Smooth muscle cell (in vitro differentiated cells): ENCODE data around the gene MREG. TPM values are rescaled to one million over a fixed set of nuclear protein-coding genes. Genes with fewer than 3 reads are reported as not detected.
"Not testable (repeated sequence)": the region's sequence is repeated elsewhere in the genome, so short reads cannot be mapped to it uniquely, and the experiment has no call there.

Source experiments
- DNase-seq: peaks from one replicate; lab custom pipeline; 2025; ENCODE audit not compliant: unreplicated experiment; lab: John Stamatoyannopoulos, UW
- H2AFZ ChIP-seq: fragments of 200-600 bp; sonication (generic); 2 replicates; pipeline ENCODE4 v1.6.0; 2016; ENCODE audit warnings: antibody characterized with exemption, low read depth, mild to moderate bottlenecking
- H3F3A ChIP-seq: fragments of 200-600 bp; sonication (generic); 2 replicates; pipeline ENCODE4 v1.6.0; 2017; ENCODE audit warnings: antibody characterized with exemption, low read depth
- H3K27ac ChIP-seq: fragments of 200-600 bp; sonication (generic); 2 replicates; pipeline ENCODE4 v1.5.1; 2016; ENCODE audit warnings: low read depth, mild to moderate bottlenecking
- H3K27me3 ChIP-seq: fragments of 200-600 bp; sonication (generic); 2 replicates; pipeline ENCODE4 v1.6.1; 2016; ENCODE audit warnings: low read depth, mild to moderate bottlenecking
- H3K36me3 ChIP-seq: fragments of 200-600 bp; sonication (generic); 2 replicates; pipeline ENCODE4 v1.5.1; 2016; ENCODE audit warnings: low read depth
- H3K4me1 ChIP-seq: fragments of 200-600 bp; sonication (generic); 2 replicates; pipeline ENCODE4 v1.5.1; 2016; ENCODE audit warnings: low read depth
- H3K4me2 ChIP-seq: fragments of 200-600 bp; sonication (generic); 2 replicates; pipeline ENCODE4 v1.6.0; 2016; ENCODE audit warnings: mild to moderate bottlenecking
- H3K4me3 ChIP-seq: fragments of 200-600 bp; sonication (generic); 2 replicates; pipeline ENCODE4 v1.5.1; 2016; ENCODE audit warnings: mild to moderate bottlenecking
- H3K79me2 ChIP-seq: fragments of 200-600 bp; sonication (generic); 2 replicates; pipeline ENCODE4 v1.6.0; 2016; ENCODE audit warnings: low read depth, mild to moderate bottlenecking
- H3K9ac ChIP-seq: fragments of 200-600 bp; sonication (generic); 2 replicates; pipeline ENCODE4 v1.6.0; 2016; ENCODE audit warnings: low read depth
- H3K9me3 ChIP-seq: fragments of 200-600 bp; sonication (generic); replicated peaks from 2 replicates; pipeline ENCODE4 v1.5.1; 2016; ENCODE audit warnings: low read depth
- H4K20me1 ChIP-seq: fragments of 200-600 bp; sonication (generic); 2 replicates; pipeline ENCODE4 v1.6.0; 2016; ENCODE audit warnings: low read depth
- WGBS: methylation state at CpG from one replicate; pipeline ENCODE4 v1.1.7; 2016; ENCODE audit warnings: low lambda C conversion rate; 5-methylcytosine and 5-hydroxymethylcytosine counted together
- polyA plus RNA-seq: library from polyadenylated mRNA; unstranded; fragments of >200 nt; fragmentation: Nextera tagmentation; extraction: Ambion mirVana; gene quantifications from 2 replicates; pipeline ENCODE4 v1.2.1, GENCODE V29; 2016
- total RNA-seq: library from RNA; depleted of rRNA; stranded (reverse); fragments of >200 nt; gene quantifications from 2 replicates; pipeline ENCODE4 v1.2.3, GENCODE V29; 2014
- TF ChIP-seq, protein P1 (sequence below): fragments of 200-600 bp; sonication (generic); IDR thresholded peaks from 2 replicates; pipeline ENCODE4 v1.5.1; 2017; ENCODE audit warnings: borderline replicate concordance, mild to moderate bottlenecking, antibody characterized with exemption; ENCODE audit not compliant: insufficient read depth, poor library complexity, severe bottlenecking

MREG gene
- total and polyA plus RNA-seq, 2 experiments from 2014 or later: 2.3 to 5.5 TPM

DNA sequence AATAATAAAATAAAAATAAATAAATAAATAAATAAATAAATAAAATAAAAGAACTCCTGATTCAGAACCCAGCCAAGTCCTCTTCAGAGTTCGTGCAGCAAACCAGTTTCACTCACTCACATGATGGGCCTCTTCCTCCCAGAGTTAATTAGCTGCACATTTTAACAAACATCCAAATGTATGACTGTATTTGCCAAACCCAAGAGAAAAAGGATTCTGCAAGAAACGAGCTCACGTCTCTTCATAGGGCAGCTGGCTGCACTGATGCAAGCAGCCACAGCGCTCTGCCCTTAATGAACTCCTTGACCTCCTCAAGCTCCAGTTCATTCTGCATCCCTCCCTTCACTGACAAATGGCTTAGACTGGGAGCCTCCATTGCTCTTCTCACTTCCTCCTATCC lies 55.1 kb downstream of the MREG start:
- TF ChIP-seq, protein P1, sequence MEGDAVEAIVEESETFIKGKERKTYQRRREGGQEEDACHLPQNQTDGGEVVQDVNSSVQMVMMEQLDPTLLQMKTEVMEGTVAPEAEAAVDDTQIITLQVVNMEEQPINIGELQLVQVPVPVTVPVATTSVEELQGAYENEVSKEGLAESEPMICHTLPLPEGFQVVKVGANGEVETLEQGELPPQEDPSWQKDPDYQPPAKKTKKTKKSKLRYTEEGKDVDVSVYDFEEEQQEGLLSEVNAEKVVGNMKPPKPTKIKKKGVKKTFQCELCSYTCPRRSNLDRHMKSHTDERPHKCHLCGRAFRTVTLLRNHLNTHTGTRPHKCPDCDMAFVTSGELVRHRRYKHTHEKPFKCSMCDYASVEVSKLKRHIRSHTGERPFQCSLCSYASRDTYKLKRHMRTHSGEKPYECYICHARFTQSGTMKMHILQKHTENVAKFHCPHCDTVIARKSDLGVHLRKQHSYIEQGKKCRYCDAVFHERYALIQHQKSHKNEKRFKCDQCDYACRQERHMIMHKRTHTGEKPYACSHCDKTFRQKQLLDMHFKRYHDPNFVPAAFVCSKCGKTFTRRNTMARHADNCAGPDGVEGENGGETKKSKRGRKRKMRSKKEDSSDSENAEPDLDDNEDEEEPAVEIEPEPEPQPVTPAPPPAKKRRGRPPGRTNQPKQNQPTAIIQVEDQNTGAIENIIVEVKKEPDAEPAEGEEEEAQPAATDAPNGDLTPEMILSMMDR: no peak
- no peaks in the 10 kb centered on the region for H3K79me2 ChIP-seq
- H3F3A ChIP-seq: no peaks in the 10 kb centered on the region
- H3K9ac ChIP-seq: no peak overlapping the region
- no peak overlapping the region for H3K27ac ChIP-seq
- no peaks in the 10 kb centered on the region for H3K9me3 ChIP-seq
- 95% methylated on average over 4 of the region's 4 CpGs for WGBS
- H3K4me3 ChIP-seq: no peak overlapping the region
- no peak overlapping the region for H3K4me2 ChIP-seq
- no peaks in the 10 kb centered on the region for H3K36me3 ChIP-seq
- no peaks in the 10 kb centered on the region for H3K4me1 ChIP-seq
- no peak for DNase-seq
- no peaks in the 10 kb centered on the region for H3K27me3 ChIP-seq
- no peaks in the 10 kb centered on the region for H4K20me1 ChIP-seq
- no peak overlapping the region for H2AFZ ChIP-seq

DNA sequence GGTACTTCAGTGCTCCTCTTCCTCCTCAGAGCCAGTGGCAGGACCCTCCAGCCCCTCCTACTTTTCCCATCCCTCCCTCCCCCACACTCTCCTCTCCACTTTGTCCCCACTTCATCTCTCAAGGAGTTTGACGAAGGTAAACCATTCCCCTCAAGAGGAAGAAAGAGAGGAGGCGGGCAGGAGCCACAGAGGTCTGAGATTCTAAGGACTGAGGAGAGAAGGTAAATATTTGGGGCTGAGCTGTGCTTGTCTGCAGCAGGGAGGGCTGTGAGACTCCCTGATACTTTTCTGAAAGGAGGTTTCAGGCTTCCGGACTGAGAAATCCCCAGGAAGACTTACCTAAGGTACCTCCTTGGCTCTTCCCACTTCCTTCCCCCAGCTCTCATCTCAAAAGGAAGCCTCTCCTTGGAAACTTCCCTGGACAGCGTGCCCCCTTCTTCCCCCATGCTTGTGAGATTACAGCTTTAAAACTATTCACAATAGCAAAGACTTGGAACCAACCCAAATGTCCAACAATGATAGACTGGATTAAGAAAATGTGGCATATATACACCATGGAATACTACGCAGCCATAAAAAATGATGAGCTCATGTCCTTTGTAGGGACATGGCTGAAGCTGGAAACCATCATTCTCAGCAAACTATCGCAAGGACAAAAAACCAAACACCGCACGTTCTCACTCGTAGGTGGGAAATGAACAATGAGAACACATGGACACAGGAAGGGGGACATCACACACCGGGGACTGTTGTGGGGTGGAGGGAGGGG lies 55.8 kb downstream of the MREG start:
- not testable (repeated sequence) for H3F3A ChIP-seq, H3K27ac ChIP-seq, H3K4me3 ChIP-seq, H3K9me3 ChIP-seq, H4K20me1 ChIP-seq, H3K4me2 ChIP-seq, H2AFZ ChIP-seq, H3K9ac ChIP-seq, H3K79me2 ChIP-seq, H3K36me3 ChIP-seq, H3K4me1 ChIP-seq, DNase-seq, H3K27me3 ChIP-seq
- WGBS: 98% methylated on average over 10 of the region's 10 CpGs

DNA sequence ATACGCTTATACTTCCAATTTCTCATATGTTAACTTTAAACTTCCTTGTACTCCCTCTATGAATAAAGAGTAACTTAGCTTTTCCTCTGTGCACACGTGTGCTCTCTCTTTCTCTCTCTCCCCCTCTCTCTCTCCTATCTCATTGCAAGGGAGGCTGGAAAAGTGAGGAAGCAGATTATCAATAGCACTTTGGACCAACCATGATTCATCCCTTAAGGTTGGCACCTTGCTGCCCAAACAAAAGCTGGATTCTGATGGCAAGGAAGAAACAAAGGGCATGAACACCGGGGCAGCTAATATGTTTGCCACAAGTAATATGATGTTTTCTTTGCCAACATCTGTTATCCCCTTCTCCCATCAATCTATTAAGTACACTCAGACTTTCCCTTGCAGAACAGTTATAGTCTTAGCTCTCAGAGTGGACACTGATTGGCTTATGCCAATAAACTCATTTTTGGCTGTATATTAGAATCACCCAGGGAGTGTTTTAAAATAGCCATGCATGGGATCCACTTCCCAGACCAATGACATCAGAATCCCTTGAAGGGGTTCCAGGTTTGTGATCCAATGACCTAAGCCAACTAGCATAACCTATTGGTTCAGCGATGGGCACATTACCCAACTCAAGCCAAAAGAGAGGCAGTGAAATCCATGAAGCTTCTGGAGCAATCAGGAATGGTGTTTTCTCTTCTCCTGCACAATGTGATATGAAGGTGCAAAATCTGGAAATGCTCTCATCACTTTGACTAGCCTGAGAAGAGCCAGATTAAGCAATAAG lies 60.3 kb downstream of the MREG start:
- H3K9ac ChIP-seq: no peak overlapping the region
- no peaks in the 10 kb centered on the region for H3K9me3 ChIP-seq
- no peaks in the 10 kb centered on the region for H3K4me1 ChIP-seq
- no peak overlapping the region for H3K27ac ChIP-seq
- H3F3A ChIP-seq: no peaks in the 10 kb centered on the region
- WGBS: 94% methylated on average over 4 of the region's 4 CpGs
- H3K27me3 ChIP-seq: no peaks in the 10 kb centered on the region
- TF ChIP-seq, protein P1: no peak
- no peak for DNase-seq
- H2AFZ ChIP-seq: no peak overlapping the region
- no peak overlapping the region for H3K4me2 ChIP-seq
- H3K36me3 ChIP-seq: no peaks in the 10 kb centered on the region
- no peaks in the 10 kb centered on the region for H3K79me2 ChIP-seq
- H3K4me3 ChIP-seq: no peak overlapping the region
- no peaks in the 10 kb centered on the region for H4K20me1 ChIP-seq

DNA sequence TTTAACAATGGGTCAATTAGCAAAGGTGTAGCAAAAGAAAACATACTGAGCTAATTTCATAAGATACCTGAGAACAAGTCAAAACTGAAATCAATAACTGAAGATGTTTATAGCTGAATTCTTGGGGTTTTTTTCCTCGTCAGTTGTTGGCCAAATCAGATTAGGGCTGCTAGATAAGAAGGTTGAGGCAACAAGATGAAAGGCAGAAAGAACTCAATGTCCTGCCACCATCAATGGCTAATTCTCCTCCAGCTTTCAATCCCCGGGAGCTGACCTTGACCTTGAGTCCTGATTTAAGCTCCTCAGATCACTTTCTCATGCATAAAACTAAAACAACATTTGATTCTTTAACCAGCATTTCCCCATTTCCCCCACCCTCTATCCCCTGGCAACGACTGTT lies 61.8 kb downstream of the MREG start:
- Histone ChIP-seq H3K36me3 (no peaks in the 10 kb centered on the region), H3F3A (no peaks in the 10 kb centered on the region), H2AFZ (no peak overlapping the region), H4K20me1 (no peaks in the 10 kb centered on the region), H3K4me1 (no peaks in the 10 kb centered on the region), H3K27ac (no peak overlapping the region), H3K9me3 (no peaks in the 10 kb centered on the region), H3K4me3 (no peak overlapping the region), H3K79me2 (no peaks in the 10 kb centered on the region), H3K27me3 (no peaks in the 10 kb centered on the region), H3K4me2 (no peak overlapping the region), H3K9ac (no peak overlapping the region)
- WGBS: 71% methylated on average over 3 of the region's 3 CpGs
- DNase-seq: no peak
- TF ChIP-seq, protein P1: no peak
